HEK293 (cell line): ENCODE results near the gene PBX3.

ENCODE experiments used
- CTCF ChIA-PET: fragments of 350-600 bp; formaldehyde crosslinking; extraction: SDS; loops from one replicate; lab custom pipeline; 2021; ENCODE audit warnings: antibody characterized with exemption; lab: Yijun Ruan, JAX
- POLR2A ChIA-PET: fragments of 300-600 bp; formaldehyde crosslinking; extraction: SDS; loops from one replicate; lab custom pipeline; 2020; ENCODE audit warnings: antibody characterized with exemption, inconsistent platforms; lab: Yijun Ruan, JAX
- H3K27ac ChIP-seq: fragments of 200-500 bp; sonication (Bioruptor generic); 2 replicates; pipeline ENCODE4 v1.5.1; 2014; ENCODE audit warnings: low read depth, low read length, control low read depth, inconsistent platforms; ENCODE audit errors: extremely low read depth
- H3K36me3 ChIP-seq, 2 experiments: fragments of 200-500 bp in 1 of 2; sonication (Bioruptor generic) in 1 of 2; 1 replicate in 1 of 2; 2 replicates in 1 of 2; pipeline ENCODE4 v1.5.1; 2014 to 2017; ENCODE audit warnings: inconsistent platforms in 2 of 2, low read length in 2 of 2; ENCODE audit not compliant: control insufficient read depth in 2 of 2, insufficient read depth in 1 of 2
- H3K4me1 ChIP-seq: fragments of 200-500 bp; sonication (Bioruptor generic); 2 replicates; pipeline ENCODE4 v1.5.1; 2014; ENCODE audit warnings: mild to moderate bottlenecking, low read length, inconsistent platforms; ENCODE audit not compliant: control insufficient read depth, insufficient read depth
- H3K4me3 ChIP-seq: 2 replicates; pipeline ENCODE4 v1.5.1; 2011; ENCODE audit warnings: low read depth, mild to moderate bottlenecking, control low read depth, low read length, moderate library complexity
- H3K9me3 ChIP-seq: fragments of 200-500 bp; sonication (Bioruptor generic); 2 replicates; pipeline ENCODE4 v1.5.1; 2014; ENCODE audit warnings: low read depth, low read length, inconsistent platforms; ENCODE audit not compliant: control insufficient read depth, insufficient read depth
- FEZF1 ChIP-seq: fragments of 450-650 bp; formaldehyde crosslinking; IDR thresholded peaks from 2 replicates; pipeline ENCODE4 v1.5.1; 2016; ENCODE audit warnings: missing biosample characterization, missing genetic modification characterization
- GFI1B ChIP-seq: fragments of 450-650 bp; formaldehyde crosslinking; IDR thresholded peaks from 2 replicates; pipeline ENCODE4 v1.5.1; 2016; ENCODE audit warnings: missing biosample characterization, missing genetic modification characterization
- SCRT2 ChIP-seq: fragments of 450-650 bp; formaldehyde crosslinking; IDR thresholded peaks from 2 replicates; pipeline ENCODE4 v1.5.1; 2016; ENCODE audit warnings: missing biosample characterization, missing genetic modification characterization
- YY2 ChIP-seq: fragments of 450-650 bp; formaldehyde crosslinking; IDR thresholded peaks from 2 replicates; pipeline ENCODE4 v1.5.1; 2016; ENCODE audit warnings: missing biosample characterization, missing genetic modification characterization
- ZNF157 ChIP-seq: fragments of 450-650 bp; formaldehyde crosslinking; IDR thresholded peaks from 2 replicates; pipeline ENCODE4 v1.5.1; 2016; ENCODE audit warnings: missing biosample characterization, missing genetic modification characterization
- ZNF19 ChIP-seq: fragments of 450-650 bp; formaldehyde crosslinking; IDR thresholded peaks from 2 replicates; pipeline ENCODE4; 2016; ENCODE audit warnings: missing biosample characterization, missing genetic modification characterization, low read depth
- ZNF366 ChIP-seq: fragments of 450-650 bp; formaldehyde crosslinking; conservative IDR thresholded peaks from 2 replicates; pipeline ENCODE4 v1.5.1; 2016; ENCODE audit warnings: missing biosample characterization, missing genetic modification characterization
- ZNF548 ChIP-seq: fragments of 450-650 bp; formaldehyde crosslinking; IDR thresholded peaks from 2 replicates; pipeline ENCODE4 v1.5.1; 2016; ENCODE audit warnings: missing biosample characterization, missing genetic modification characterization
- ZNF600 ChIP-seq: fragments of 450-650 bp; formaldehyde crosslinking; IDR thresholded peaks from 2 replicates; pipeline ENCODE4 v1.5.1; 2016; ENCODE audit warnings: missing biosample characterization, missing genetic modification characterization
- ZNF610 ChIP-seq: fragments of 450-650 bp; formaldehyde crosslinking; IDR thresholded peaks from 2 replicates; pipeline ENCODE4 v1.5.1; 2016; ENCODE audit warnings: missing biosample characterization, missing genetic modification characterization, borderline replicate concordance
- ZNF624 ChIP-seq: fragments of 450-650 bp; formaldehyde crosslinking; IDR thresholded peaks from 2 replicates; pipeline ENCODE4 v1.5.1; 2017; ENCODE audit warnings: missing biosample characterization, missing genetic modification characterization
- ZNF843 ChIP-seq: fragments of 450-650 bp; formaldehyde crosslinking; IDR thresholded peaks from 2 replicates; pipeline ENCODE4 v1.5.1; 2016; ENCODE audit warnings: missing biosample characterization, missing genetic modification characterization
- TF ChIP-seq, protein P1 (sequence below): fragments of 450-650 bp; IDR thresholded peaks from 2 replicates; pipeline ENCODE4 v1.5.1; 2018; ENCODE audit warnings: missing biosample characterization, mild to moderate bottlenecking, missing genetic modification characterization
- TF ChIP-seq, protein P2 (sequence below): fragments of 450-650 bp; formaldehyde crosslinking; IDR thresholded peaks from 2 replicates; pipeline ENCODE4; 2016; ENCODE audit warnings: missing biosample characterization, missing genetic modification characterization
- TF ChIP-seq, protein P3 (sequence below): fragments of 450-650 bp; formaldehyde crosslinking; IDR thresholded peaks from 2 replicates; pipeline ENCODE4 v1.5.1; 2017; ENCODE audit warnings: missing biosample characterization, missing genetic modification characterization
- TF ChIP-seq, protein P4 (sequence below): fragments of 450-650 bp; formaldehyde crosslinking; IDR thresholded peaks from 2 replicates; pipeline ENCODE4 v1.5.1; 2017; ENCODE audit warnings: missing biosample characterization, missing genetic modification characterization
- TF ChIP-seq, protein P5 (sequence below): fragments of 450-650 bp; formaldehyde crosslinking; IDR thresholded peaks from 2 replicates; pipeline ENCODE4 v1.5.1; 2016; ENCODE audit warnings: missing biosample characterization, missing genetic modification characterization

PBX3 gene

DNA sequence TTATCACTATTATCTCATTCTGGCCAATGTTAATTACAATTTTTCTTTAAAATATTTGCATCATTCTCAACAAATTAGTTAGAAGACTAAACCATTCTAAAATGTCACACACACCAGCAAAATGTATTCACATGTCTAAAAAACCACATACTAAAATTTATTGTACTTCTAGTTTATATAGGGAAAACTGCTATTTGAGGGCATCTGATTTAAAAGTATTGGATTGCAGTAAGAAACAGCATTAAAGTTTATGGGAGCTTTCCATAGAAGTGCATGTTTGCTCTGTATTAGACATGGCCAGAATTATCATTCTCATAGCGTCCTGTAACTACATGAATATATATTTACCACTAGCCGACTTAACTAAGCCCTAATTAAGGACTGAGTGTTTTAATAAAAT lies 150.3 kb downstream of the PBX3 start:
- H3K4me1 ChIP-seq: peaks cover 51% of the 10 kb centered on the region
- TF ChIP-seq, protein P1, sequence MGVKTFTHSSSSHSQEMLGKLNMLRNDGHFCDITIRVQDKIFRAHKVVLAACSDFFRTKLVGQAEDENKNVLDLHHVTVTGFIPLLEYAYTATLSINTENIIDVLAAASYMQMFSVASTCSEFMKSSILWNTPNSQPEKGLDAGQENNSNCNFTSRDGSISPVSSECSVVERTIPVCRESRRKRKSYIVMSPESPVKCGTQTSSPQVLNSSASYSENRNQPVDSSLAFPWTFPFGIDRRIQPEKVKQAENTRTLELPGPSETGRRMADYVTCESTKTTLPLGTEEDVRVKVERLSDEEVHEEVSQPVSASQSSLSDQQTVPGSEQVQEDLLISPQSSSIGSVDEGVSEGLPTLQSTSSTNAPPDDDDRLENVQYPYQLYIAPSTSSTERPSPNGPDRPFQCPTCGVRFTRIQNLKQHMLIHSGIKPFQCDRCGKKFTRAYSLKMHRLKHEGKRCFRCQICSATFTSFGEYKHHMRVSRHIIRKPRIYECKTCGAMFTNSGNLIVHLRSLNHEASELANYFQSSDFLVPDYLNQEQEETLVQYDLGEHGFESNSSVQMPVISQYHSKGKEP (tag by site-specific recombination): peak; percentile 35; the same call in 1 of the 2 replicates
- TF ChIP-seq YY2 (no peak), ZNF600 (tag by site-specific recombination) (no peak), GFI1B (tag by site-specific recombination) (peak; percentile 57; the same call in 1 of the 2 replicates), ZNF610 (no peak), ZNF157 (tag by site-specific recombination) (no peak), FEZF1 (tag by site-specific recombination) (peak; percentile 60), ZNF843 (peak; percentile 49; the same call in 1 of the 2 replicates)
- TF ChIP-seq, protein P2, sequence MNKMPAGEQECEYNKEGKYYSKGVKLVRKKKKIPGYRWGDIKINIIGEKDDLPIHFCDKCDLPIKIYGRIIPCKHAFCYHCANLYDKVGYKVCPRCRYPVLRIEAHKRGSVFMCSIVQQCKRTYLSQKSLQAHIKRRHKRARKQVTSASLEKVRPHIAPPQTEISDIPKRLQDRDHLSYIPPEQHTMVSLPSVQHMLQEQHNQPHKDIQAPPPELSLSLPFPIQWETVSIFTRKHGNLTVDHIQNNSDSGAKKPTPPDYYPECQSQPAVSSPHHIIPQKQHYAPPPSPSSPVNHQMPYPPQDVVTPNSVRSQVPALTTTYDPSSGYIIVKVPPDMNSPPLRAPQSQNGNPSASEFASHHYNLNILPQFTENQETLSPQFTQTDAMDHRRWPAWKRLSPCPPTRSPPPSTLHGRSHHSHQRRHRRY (tag by site-specific recombination): no peak
- TF ChIP-seq, protein P3, sequence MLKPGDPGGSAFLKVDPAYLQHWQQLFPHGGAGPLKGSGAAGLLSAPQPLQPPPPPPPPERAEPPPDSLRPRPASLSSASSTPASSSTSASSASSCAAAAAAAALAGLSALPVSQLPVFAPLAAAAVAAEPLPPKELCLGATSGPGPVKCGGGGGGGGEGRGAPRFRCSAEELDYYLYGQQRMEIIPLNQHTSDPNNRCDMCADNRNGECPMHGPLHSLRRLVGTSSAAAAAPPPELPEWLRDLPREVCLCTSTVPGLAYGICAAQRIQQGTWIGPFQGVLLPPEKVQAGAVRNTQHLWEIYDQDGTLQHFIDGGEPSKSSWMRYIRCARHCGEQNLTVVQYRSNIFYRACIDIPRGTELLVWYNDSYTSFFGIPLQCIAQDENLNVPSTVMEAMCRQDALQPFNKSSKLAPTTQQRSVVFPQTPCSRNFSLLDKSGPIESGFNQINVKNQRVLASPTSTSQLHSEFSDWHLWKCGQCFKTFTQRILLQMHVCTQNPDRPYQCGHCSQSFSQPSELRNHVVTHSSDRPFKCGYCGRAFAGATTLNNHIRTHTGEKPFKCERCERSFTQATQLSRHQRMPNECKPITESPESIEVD: peak; percentile 83
- H3K4me3 ChIP-seq: no peak overlapping the region
- H3K27ac ChIP-seq: no peak overlapping the region
- ChIA-PET CTCF (interaction anchor here (0.6 kb wide), 1 partner anchor 55 kb away, joined by 4 read pairs; no protein-coding TSS in a partner anchor), POLR2A (no interaction called here)
- H3K9me3 ChIP-seq: no peaks in the 10 kb centered on the region
- H3K36me3 ChIP-seq: no peaks in the 10 kb centered on the region

DNA sequence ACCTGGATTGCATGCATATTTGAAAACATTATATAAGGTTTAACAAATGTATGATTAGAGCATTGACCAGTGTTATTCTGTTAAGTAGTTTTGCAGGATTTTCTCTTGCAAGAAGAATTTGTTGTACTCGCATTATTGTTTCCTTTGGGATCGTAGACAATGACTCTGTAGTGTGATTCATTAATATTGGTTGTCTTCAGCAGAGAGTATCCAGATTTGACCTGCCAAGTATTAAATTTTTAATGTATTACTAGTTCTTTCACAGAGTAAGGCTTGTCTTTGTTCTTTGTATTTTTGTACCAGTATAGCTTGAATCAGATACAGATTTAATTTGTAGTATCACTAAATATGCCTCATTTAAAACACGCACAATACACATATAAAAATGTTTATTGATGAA lies 155.0 kb downstream of the PBX3 start:
- Histone ChIP-seq H3K4me1 (peaks cover 33% of the 10 kb centered on the region), H3K9me3 (no peaks in the 10 kb centered on the region), H3K4me3 (no peak overlapping the region), H3K36me3 (no peaks in the 10 kb centered on the region), H3K27ac (no peak overlapping the region)
- TF ChIP-seq ZNF548 (tag by site-specific recombination) (no peak), ZNF366 (tag by site-specific recombination) (no peak), ZNF624 (tag by site-specific recombination) (no peak)
- TF ChIP-seq, protein P3: 0 out of 2 replicates have a peak, but pooled peaks have one; percentile 3
- ChIA-PET CTCF (interaction anchor here (0.7 to 1.2 kb wide), 2 partner anchors 10 to 589 kb away, joined by 3 read pairs; no protein-coding TSS in a partner anchor), POLR2A (no interaction called here)

DNA sequence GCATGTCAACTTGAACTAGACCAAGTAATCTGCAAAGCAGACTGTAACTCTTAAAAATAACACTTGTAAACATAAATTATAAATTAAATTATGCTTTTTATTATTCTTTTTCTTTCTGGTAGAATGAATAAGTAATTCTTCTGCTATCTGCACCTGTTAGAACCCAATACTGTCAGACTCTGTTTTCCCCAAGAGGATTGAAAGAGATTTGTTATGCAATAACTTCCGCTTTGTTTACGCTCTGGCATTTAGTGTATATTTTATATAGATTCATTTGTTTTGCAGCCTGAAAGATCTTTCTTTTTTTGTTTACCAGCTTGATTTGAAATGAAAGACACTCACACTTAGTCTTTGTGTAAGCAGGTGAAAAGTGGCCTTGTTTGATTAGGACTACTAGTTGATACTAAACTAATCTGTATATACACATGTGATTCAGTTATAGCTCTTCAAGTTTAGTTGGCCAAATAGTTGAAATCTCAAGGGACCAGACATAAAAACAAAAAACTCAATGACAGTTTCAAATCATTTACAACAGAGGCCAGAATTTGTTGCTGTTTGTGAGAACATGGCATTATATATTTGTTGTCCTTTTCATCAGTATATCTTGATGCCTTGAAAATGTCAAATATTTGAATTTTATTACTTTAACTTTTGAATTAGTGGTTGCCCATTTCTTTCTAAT lies 155.8 kb downstream of the PBX3 start:
- TF ChIP-seq FEZF1 (tag by site-specific recombination) (0 out of 2 replicates have a peak, but pooled peaks have one; percentile 48), SCRT2 (tag by site-specific recombination) (peak; percentile 50; the same call in 1 of the 2 replicates), ZNF19 (no peak)
- TF ChIP-seq, protein P3: peak; percentile 51; the same call in 1 of the 2 replicates
- TF ChIP-seq, protein P4, sequence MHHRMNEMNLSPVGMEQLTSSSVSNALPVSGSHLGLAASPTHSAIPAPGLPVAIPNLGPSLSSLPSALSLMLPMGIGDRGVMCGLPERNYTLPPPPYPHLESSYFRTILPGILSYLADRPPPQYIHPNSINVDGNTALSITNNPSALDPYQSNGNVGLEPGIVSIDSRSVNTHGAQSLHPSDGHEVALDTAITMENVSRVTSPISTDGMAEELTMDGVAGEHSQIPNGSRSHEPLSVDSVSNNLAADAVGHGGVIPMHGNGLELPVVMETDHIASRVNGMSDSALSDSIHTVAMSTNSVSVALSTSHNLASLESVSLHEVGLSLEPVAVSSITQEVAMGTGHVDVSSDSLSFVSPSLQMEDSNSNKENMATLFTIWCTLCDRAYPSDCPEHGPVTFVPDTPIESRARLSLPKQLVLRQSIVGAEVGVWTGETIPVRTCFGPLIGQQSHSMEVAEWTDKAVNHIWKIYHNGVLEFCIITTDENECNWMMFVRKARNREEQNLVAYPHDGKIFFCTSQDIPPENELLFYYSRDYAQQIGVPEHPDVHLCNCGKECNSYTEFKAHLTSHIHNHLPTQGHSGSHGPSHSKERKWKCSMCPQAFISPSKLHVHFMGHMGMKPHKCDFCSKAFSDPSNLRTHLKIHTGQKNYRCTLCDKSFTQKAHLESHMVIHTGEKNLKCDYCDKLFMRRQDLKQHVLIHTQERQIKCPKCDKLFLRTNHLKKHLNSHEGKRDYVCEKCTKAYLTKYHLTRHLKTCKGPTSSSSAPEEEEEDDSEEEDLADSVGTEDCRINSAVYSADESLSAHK (tag by site-specific recombination): peak; percentile 66; the same call in 1 of the 2 replicates
- TF ChIP-seq, protein P5, sequence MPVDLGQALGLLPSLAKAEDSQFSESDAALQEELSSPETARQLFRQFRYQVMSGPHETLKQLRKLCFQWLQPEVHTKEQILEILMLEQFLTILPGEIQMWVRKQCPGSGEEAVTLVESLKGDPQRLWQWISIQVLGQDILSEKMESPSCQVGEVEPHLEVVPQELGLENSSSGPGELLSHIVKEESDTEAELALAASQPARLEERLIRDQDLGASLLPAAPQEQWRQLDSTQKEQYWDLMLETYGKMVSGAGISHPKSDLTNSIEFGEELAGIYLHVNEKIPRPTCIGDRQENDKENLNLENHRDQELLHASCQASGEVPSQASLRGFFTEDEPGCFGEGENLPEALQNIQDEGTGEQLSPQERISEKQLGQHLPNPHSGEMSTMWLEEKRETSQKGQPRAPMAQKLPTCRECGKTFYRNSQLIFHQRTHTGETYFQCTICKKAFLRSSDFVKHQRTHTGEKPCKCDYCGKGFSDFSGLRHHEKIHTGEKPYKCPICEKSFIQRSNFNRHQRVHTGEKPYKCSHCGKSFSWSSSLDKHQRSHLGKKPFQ (tag by site-specific recombination): no peak
- no peak overlapping the region for H3K27ac ChIP-seq
- H3K9me3 ChIP-seq: no peaks in the 10 kb centered on the region
- H3K36me3 ChIP-seq: no peaks in the 10 kb centered on the region
- peaks cover 28% of the 10 kb centered on the region for H3K4me1 ChIP-seq
- ChIA-PET CTCF (interaction anchor here (0.6 kb wide), 1 partner anchor 353 kb away, joined by 3 read pairs; no protein-coding TSS in a partner anchor), POLR2A (no interaction called here)
- H3K4me3 ChIP-seq: no peak overlapping the region
